CD4-positive, alpha-beta T cell treated with Interleukin-15 for 4 hours (primary cell): Measurements from ENCODE around the gene ETDB.
"Not testable (repeated sequence)": the region's sequence is repeated elsewhere in the genome, so short reads cannot be mapped to it uniquely, and the experiment has no call there.

Source experiments
- DNase-seq: peaks from one replicate; pipeline ENCODE4 v3.0.0-alpha.2; 2020; ENCODE audit warnings: low spot score

The ETDB gene

GRCh38 chrX:135120056-135120576, at the start of gene ETDB:
Gene ETDB, minus strand, starts transcription at chrX:135120526. Its CDS starts 1,265 bp downstream, at chrX:135119261.
- DNase-seq = not testable (repeated sequence)

- DNase-seq = not testable (repeated sequence)
These were observed 49.2 kb upstream of the ETDB start for GRCh38 chrX:135169534-135169933.

GRCh38 chrX:135168486-135168885, 48.2 kb upstream of the ETDB start:
- DNase-seq = no peak

GRCh38 chrX:135154688-135155087, 34.4 kb upstream of the ETDB start:
- not testable (repeated sequence) for DNase-seq

- DNase-seq = not testable (repeated sequence)
These were observed 5.8 kb upstream of the ETDB start for GRCh38 chrX:135126145-135126544.

GRCh38 chrX:135116064-135116463, 4.3 kb downstream of the ETDB start:
- not testable (repeated sequence) for DNase-seq

- DNase-seq = no peak
These were observed 5.9 kb downstream of the ETDB start for GRCh38 chrX:135114392-135114791.

- DNase-seq = no peak
These were observed 7.6 kb downstream of the ETDB start for GRCh38 chrX:135112743-135113142.

GRCh38 chrX:135112096-135112729, 8.1 kb downstream of the ETDB start:
- peak; percentile 32 for DNase-seq

GRCh38 chrX:135109554-135109953, 10.8 kb downstream of the ETDB start:
- no peak for DNase-seq

GRCh38 chrX:135099493-135099783, 20.9 kb downstream of the ETDB start:
- no peak for DNase-seq

GRCh38 chrX:135097196-135097744, 23.1 kb downstream of the ETDB start:
- not testable (repeated sequence) for DNase-seq

- DNase-seq = no peak
These were observed 24.6 kb downstream of the ETDB start for GRCh38 chrX:135095715-135096114.

- no peak for DNase-seq
These were observed 25.6 kb downstream of the ETDB start for GRCh38 chrX:135094726-135095125.

- no peak for DNase-seq
These were observed 31.2 kb downstream of the ETDB start for GRCh38 chrX:135089126-135089525.

- DNase-seq = no peak
These were observed 32.5 kb downstream of the ETDB start for GRCh38 chrX:135087867-135088266.

- peak; percentile 71 for DNase-seq
These were observed 34.0 kb downstream of the ETDB start for GRCh38 chrX:135086197-135086854.

GRCh38 chrX:135081693-135082404, 38.5 kb downstream of the ETDB start:
- no peak for DNase-seq
